Right atrium auricular region (tissue), 2 donors: ENCODE results near the gene TYW1. TPM values are rescaled to one million over a fixed set of nuclear protein-coding genes. Genes with fewer than 3 reads are reported as not detected.
"Not testable (repeated sequence)": the region's sequence is repeated elsewhere in the genome, so short reads cannot be mapped to it uniquely, and the experiment has no call there.

ENCODE experiments used
- DNase-seq: peaks from one replicate; pipeline ENCODE4 v3.0.0-alpha.2; 2019; ENCODE audit warnings: low spot score
- H3K27ac ChIP-seq, 2 donors: fragments of 200-600 bp; sonication (generic); 1 replicate in 1 of 2; 2 replicates in 1 of 2; pipeline ENCODE4 v1.5.1; 2016 to 2019
- H3K27me3 ChIP-seq, 2 donors: fragments of 200-600 bp; sonication (generic); one replicate each; pipeline versions ENCODE4 v1.5.1 to v1.6.0; 2017 to 2019
- H3K36me3 ChIP-seq: fragments of 200-600 bp; sonication (generic); one replicate; pipeline ENCODE4 v1.5.1; 2016
- H3K4me1 ChIP-seq, 2 donors: fragments of 200-600 bp; sonication (generic); one replicate each; pipeline versions ENCODE4 v1.5.1 to v1.6.0; 2017 to 2019
- H3K4me3 ChIP-seq, 2 donors: fragments of 200-600 bp; sonication (generic); 1 replicate in 1 of 2; 2 replicates in 1 of 2; pipeline ENCODE4 v1.5.1; 2017 to 2019; ENCODE audit warnings: mild to moderate bottlenecking in 1 of 2, moderate library complexity in 1 of 2
- H3K9me3 ChIP-seq, 2 donors: fragments of 200-600 bp; sonication (generic); one replicate each; pipeline ENCODE4 v1.5.1; 2019
- total RNA-seq, 2 donors: library from RNA; depleted of rRNA; stranded (reverse); fragments of >200 nt; gene quantifications; one replicate each; pipeline ENCODE4 v1.1.0, GENCODE V29; 2016
- TF ChIP-seq, protein P1 (sequence below), 2 donors: fragments of 200-600 bp; sonication (generic); IDR thresholded peaks; one replicate each; pipeline ENCODE4 v1.5.1; 2019; ENCODE audit warnings: antibody characterized with exemption in 2 of 2

Gene TYW1
- total RNA-seq, 2 donors from 2014 or later, result 12.4 to 23.8 TPM

DNA sequence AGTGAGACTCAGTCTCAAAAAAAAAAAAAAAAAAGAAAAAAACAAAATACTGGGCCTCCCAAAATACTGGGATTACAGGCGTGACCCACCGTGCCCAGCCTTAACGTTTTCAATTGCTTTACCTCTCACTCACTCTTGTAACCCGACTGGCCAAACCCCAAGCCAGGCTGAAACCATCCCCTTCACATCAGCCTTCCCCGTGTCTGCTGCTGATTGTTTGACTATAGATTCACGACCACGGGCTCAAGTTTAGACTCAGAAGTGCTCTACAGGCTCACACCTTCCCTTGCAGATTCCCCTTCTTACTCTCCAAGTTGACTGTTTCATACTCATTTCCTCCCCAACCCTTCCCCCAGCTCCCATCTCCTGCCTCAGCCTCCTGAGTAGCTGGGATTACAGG is 22.3 kb downstream of the TYW1 start:
- Histone ChIP-seq H3K36me3 (peaks cover 47% of the 10 kb centered on the region), H3K4me1 (no peaks in the 10 kb centered on the region), H3K4me3 (no peak overlapping the region), H3K9me3 (no peaks in the 10 kb centered on the region), H3K27me3 (no peaks in the 10 kb centered on the region), H3K27ac (no peak overlapping the region)
- DNase-seq, result no peak
- TF ChIP-seq, protein P1, sequence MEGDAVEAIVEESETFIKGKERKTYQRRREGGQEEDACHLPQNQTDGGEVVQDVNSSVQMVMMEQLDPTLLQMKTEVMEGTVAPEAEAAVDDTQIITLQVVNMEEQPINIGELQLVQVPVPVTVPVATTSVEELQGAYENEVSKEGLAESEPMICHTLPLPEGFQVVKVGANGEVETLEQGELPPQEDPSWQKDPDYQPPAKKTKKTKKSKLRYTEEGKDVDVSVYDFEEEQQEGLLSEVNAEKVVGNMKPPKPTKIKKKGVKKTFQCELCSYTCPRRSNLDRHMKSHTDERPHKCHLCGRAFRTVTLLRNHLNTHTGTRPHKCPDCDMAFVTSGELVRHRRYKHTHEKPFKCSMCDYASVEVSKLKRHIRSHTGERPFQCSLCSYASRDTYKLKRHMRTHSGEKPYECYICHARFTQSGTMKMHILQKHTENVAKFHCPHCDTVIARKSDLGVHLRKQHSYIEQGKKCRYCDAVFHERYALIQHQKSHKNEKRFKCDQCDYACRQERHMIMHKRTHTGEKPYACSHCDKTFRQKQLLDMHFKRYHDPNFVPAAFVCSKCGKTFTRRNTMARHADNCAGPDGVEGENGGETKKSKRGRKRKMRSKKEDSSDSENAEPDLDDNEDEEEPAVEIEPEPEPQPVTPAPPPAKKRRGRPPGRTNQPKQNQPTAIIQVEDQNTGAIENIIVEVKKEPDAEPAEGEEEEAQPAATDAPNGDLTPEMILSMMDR (IDR thresholded peaks at IDR 0.05), result no peak

DNA sequence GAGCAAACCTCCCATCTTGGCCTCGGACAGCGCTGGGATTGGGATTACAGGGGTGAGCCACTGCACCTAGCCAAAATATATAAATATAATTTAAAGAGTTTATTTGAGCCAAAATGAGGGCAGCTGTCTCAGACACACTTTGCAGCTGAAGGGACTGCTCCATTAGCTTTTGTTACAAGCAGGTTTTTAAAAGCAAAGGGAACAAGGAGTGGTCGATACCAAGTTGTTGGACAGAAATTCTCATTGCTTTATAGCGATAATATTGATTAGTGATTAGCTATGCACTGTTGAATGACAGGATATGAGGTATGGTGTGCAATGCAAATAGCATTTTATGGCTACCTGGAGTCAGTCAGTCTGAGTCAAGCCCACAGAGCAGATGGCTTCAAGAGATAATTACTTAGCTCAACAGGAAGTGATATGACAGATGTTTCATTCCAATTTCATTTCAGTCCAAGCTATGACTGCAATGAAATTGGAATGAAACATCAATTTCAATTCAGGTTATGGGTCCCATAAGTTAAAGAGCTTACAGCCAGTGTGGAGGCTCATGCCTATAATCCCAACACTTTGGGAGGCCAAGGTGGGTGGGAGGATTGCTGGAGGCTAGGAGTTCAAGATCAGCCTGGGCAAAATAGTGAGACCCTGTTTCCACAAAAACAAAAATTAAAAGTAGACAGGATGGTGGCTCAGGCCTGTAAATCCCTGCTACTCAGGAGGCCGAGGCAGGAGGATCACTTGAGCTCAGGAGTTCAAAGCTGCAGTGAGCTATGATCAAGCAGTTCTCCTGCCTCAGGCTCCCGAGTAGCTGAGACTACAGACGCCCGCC is 23.1 kb downstream of the TYW1 start:
- TF ChIP-seq, protein P1 (IDR thresholded peaks at IDR 0.05), result no peak
- Histone ChIP-seq H3K9me3 (no peaks in the 10 kb centered on the region), H3K36me3 (peaks cover 39% of the 10 kb centered on the region), H3K4me3 (no peak overlapping the region), H3K27ac (no peak overlapping the region), H3K4me1 (no peaks in the 10 kb centered on the region), H3K27me3 (no peaks in the 10 kb centered on the region)
- DNase-seq, result no peak

DNA sequence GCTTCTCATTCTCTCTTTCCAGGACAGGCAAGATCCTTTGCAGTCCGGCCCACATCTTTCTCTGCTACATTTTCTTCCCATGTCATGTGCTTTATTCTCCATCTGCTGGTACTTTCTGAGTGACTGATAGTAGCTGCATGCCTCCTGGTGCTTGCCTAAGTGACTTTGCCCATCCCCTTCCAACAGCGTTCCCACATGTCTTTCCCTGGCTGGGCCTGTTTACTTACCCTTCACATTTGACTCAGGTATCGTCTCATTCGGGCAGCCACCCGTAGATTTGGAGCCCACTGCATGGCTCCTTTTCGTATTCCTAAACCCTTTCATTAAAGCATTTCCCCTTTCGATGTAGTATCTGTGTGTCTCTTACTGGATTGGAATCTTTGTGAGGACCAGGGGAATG is 24.6 kb downstream of the TYW1 start:
- TF ChIP-seq, protein P1 (IDR thresholded peaks at IDR 0.05), result no peak
- DNase-seq, result no peak
- Histone ChIP-seq H3K27me3 (no peaks in the 10 kb centered on the region), H3K27ac (peak overlapping the region in 1 of 2 donors; percentile 84), H3K4me1 (no peaks in the 10 kb centered on the region), H3K36me3 (peaks cover 29% of the 10 kb centered on the region), H3K9me3 (no peaks in the 10 kb centered on the region), H3K4me3 (no peak overlapping the region)

DNA sequence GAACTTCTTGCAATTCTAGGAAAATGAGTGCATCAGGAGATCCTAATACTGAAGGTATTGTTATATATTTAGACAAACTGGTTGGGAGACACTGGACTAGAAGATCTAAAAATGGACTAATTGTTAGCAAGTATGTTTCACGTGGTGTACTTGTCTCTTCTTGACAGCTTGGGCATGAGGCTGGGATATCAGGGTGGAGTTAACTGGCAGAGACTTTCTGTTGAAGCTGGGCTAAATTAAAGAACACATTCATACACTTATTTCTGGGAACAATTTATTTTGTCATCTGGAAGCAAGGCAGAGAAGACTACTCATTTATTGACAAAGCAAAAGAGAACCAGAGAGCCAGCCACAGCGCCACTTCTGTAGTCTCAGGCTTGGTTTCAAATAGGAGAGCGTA is 25.9 kb downstream of the TYW1 start:
- Histone ChIP-seq H3K4me3 (no peak overlapping the region), H3K27ac (peak overlapping the region; percentile 48 to 84), H3K4me1 (no peaks in the 10 kb centered on the region), H3K9me3 (no peaks in the 10 kb centered on the region), H3K27me3 (no peaks in the 10 kb centered on the region), H3K36me3 (peaks cover 35% of the 10 kb centered on the region)
- no peak for DNase-seq
- TF ChIP-seq, protein P1 (IDR thresholded peaks at IDR 0.05), result no peak

DNA sequence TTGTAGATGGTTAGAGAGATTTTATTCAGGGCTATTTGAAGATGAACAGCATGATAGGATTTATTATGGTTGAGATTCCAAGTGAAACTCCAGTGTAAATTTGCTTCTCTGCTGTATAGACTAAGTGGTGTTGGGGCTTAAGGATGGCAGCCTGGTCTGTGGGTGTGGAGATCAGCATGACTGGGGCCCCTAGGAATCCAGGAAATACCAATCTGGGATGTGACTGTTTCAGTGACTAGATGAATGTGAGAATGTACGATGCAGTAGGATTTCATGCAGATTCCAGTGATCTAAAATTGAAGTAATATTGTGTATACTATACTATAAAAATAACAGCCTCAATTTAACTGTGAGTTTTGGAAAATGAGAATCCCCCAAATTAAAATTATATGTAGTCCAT is 28.8 kb downstream of the TYW1 start:
- not testable (repeated sequence) for DNase-seq, H3K4me3 ChIP-seq, H3K4me1 ChIP-seq, H3K27ac ChIP-seq, H3K27me3 ChIP-seq, H3K9me3 ChIP-seq
- H3K36me3 ChIP-seq, result peaks cover 22% of the 10 kb centered on the region

DNA sequence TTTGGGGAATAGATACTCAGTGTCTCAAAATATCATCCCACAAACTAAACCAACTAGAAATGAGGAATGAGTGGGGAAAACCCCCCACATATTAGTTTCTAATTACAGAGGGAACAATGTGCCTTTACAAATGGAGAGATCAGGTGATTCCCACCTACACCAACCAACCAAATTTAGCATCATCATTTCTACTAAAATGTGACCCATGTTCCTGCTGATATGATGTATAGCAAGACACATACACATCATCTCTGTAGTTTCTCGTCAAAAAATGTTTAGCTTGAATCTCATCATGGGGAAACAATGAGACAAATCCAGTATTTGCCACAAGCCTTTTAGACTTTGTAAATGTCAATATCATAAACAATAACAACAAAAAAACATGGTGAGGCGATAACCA is 35.1 kb downstream of the TYW1 start:
- H3K27ac ChIP-seq, H3K4me3 ChIP-seq, DNase-seq, H3K9me3 ChIP-seq, H3K27me3 ChIP-seq, H3K4me1 ChIP-seq: not testable (repeated sequence)
- peaks cover 19% of the 10 kb centered on the region for H3K36me3 ChIP-seq

DNA sequence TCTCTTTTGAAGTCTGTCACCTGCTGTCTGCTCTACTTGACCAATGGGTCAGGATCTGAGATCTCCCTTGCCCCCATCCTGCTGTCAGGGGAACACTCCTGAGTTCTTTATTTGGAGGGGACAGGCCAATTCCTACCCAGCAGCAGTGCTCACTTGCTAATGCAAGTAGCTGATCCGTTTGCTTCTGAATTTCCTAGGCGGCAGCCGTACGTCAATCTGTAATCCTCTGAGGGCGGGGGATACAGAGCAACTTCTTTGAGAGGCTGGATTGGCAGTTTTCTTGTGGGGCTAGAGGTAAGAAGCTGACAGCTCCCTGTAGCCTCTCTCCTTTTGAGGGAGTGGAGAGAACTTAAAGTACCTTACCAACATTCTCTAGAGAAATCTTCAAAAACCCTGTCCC is 36.6 kb downstream of the TYW1 start:
- H3K9me3 ChIP-seq, result no peaks in the 10 kb centered on the region
- no peak overlapping the region for H3K4me3 ChIP-seq
- TF ChIP-seq, protein P1 (IDR thresholded peaks at IDR 0.05), result no peak
- H3K4me1 ChIP-seq, result peaks cover 0 to 5% of the 10 kb centered on the region in 2 donors
- no peaks in the 10 kb centered on the region for H3K27me3 ChIP-seq
- H3K27ac ChIP-seq, result no peak overlapping the region
- H3K36me3 ChIP-seq, result peaks cover 10% of the 10 kb centered on the region
- no peak for DNase-seq

DNA sequence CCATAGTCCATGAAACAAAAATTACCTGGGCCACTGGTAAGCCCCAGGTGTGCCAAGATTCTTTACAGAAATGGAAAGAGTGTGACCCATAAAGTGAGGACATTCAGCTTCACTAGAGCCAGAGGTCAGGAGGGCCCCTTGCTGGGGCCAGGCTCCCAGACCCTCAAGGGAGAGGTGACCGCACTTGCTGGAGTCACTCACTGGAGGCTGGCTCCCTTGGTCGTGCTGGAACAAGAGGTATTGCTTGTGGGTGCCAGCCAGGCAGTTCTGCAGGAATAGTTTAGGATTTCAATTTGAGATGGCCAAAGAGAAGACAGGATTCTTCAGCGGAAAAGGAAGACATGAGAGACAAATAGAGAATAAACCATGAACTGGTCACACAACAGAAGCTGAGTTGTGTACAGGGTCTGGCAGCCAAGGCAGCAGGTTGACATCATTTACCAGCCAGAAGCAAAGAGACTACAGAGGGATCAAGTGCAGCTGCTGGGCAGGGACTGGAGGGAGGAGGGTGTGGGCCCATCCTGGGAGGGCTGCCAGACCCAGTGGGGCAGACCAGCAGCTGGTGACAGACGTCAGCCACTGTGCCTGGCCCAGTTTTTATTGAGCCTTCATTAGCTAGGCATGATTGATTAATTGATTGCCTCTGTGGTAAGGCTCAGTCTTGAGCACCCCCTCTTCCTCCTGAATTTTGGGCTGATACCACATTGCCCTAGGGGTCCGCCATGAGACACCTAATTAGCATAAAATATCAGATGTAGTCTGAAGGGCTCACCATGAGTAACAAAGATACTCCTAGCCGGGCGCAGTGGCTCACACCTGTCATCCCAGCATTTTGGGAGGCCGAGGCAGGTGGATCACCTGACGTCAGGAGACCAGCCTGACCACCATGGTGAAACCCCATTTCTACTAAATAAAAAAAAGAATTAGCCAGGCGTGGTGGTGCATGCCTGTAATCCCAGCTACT is 40.1 kb downstream of the TYW1 start:
- H3K4me3 ChIP-seq, DNase-seq, H3K27me3 ChIP-seq, H3K9me3 ChIP-seq, H3K36me3 ChIP-seq, H3K4me1 ChIP-seq: not testable (repeated sequence)
- peak overlapping the region; percentile 64 to 66 for H3K27ac ChIP-seq
